AG20443 (cell line): ENCODE results near the gene PTTG2.

Experiments used
- DNase-seq: peaks from one replicate; pipeline ENCODE4 v3.0.0; 2012; ENCODE audit warnings: low spot score, mixed read lengths

PTTG2 gene

GRCh38 chr4:38009949-38010348 is 49.8 kb downstream of the PTTG2 start:
- DNase-seq, result no peak
